H1 (cell line): ENCODE measurements around the gene CYTH1. TPM values are rescaled to one million over a fixed set of nuclear protein-coding genes. Genes with fewer than 3 reads are reported as not detected.

Experiments used
- CTCF ChIA-PET: fragments of 300-600 bp; sonication (Branson Sonifier 250); formaldehyde crosslinking; loops from one replicate; lab custom pipeline; 2021; ENCODE audit not compliant: partially characterized antibody; lab: Charles Lee
- POLR2A ChIA-PET: fragments of 300-600 bp; sonication (Branson Sonifier 250); formaldehyde crosslinking; loops from one replicate; lab custom pipeline; 2021; ENCODE audit warnings: inconsistent platforms; ENCODE audit not compliant: partially characterized antibody; lab: Charles Lee
- DNase-seq, 2 experiments: peaks; one replicate each; pipeline versions ENCODE4 v3.0.0 to v3.0.0-alpha.2; 2010 to 2022; ENCODE audit warnings: low spot score in 2 of 2, low read depth in 1 of 2, mixed read lengths in 1 of 2
- FAIRE-seq: peaks from 2 replicates; lab custom pipeline; 2011; peaks lifted over from hg19 to GRCh38; lab: Jason Lieb, UNC
- H2AFZ ChIP-seq: 2 replicates; pipeline ENCODE4 v1.8.1; 2012; ENCODE audit warnings: low read length, inconsistent platforms
- H2AK5ac ChIP-seq: 2 replicates; pipeline ENCODE4 v1.6.1; 2013; ENCODE audit warnings: low read depth, low read length
- H2BK120ac ChIP-seq: replicated peaks from 2 replicates; pipeline ENCODE3; 2013; ENCODE audit warnings: low read depth, low read length, inconsistent platforms
- H2BK12ac ChIP-seq: 2 replicates; pipeline ENCODE4 v1.6.1; 2013; ENCODE audit warnings: low read depth, low read length
- H2BK15ac ChIP-seq: 2 replicates; pipeline ENCODE4 v1.6.1; 2013; ENCODE audit warnings: low read length
- H2BK20ac ChIP-seq: 2 replicates; pipeline ENCODE4 v1.6.1; 2013; ENCODE audit warnings: low read length
- H2BK5ac ChIP-seq: 2 replicates; pipeline ENCODE4 v1.6.1; 2013; ENCODE audit warnings: low read depth, low read length
- H3K14ac ChIP-seq: 2 replicates; pipeline ENCODE4 v1.6.1; 2013; ENCODE audit warnings: inconsistent platforms; ENCODE audit not compliant: insufficient read length
- H3K18ac ChIP-seq: 2 replicates; pipeline ENCODE4 v1.6.1; 2013; ENCODE audit warnings: low read length; ENCODE audit errors: extremely low read depth
- H3K23ac ChIP-seq: 2 replicates; pipeline ENCODE4 v1.6.1; 2013; ENCODE audit warnings: inconsistent platforms; ENCODE audit not compliant: insufficient read length
- H3K23me2 ChIP-seq: 2 replicates; pipeline ENCODE4 v1.6.1; 2013; ENCODE audit warnings: low read depth, low read length
- H3K27ac ChIP-seq: 2 replicates; pipeline ENCODE4 v1.6.1; 2011; ENCODE audit warnings: low read depth, low read length, inconsistent platforms
- H3K27me3 ChIP-seq, 4 experiments: replicated peaks in 1 of 4; 1 replicate in 1 of 4; 2 replicates in 3 of 4; pipeline versions ENCODE4 v1.6.1 to v1.8.1; 2011 to 2013; ENCODE audit warnings: low read length in 3 of 4, mild to moderate bottlenecking in 3 of 4, inconsistent platforms in 2 of 4, mixed read lengths in 2 of 4, moderate library complexity in 1 of 4; ENCODE audit not compliant: control insufficient read depth in 3 of 4, insufficient read depth in 3 of 4; ENCODE audit errors: extremely low read depth in 1 of 4
- H3K36me3 ChIP-seq, 4 experiments: 2 replicates each; pipeline versions ENCODE4 v1.6.1 to v1.8.1; 2011 to 2013; ENCODE audit warnings: mild to moderate bottlenecking in 4 of 4, low read length in 3 of 4, moderate library complexity in 2 of 4, control low read depth in 1 of 4, inconsistent platforms in 1 of 4; ENCODE audit not compliant: insufficient read depth in 4 of 4, control insufficient read depth in 2 of 4
- H3K4ac ChIP-seq: replicated peaks from 2 replicates; pipeline ENCODE3; 2013; ENCODE audit warnings: low read length, low read depth, mixed read lengths, inconsistent platforms; ENCODE audit not compliant: insufficient read length
- H3K4me1 ChIP-seq, 4 experiments: replicated peaks in 1 of 4; 1 replicate in 1 of 4; 2 replicates in 3 of 4; pipeline versions ENCODE4 v1.6.1 to v1.8.1; 2011 to 2013; ENCODE audit warnings: low read length in 3 of 4, inconsistent platforms in 2 of 4, mixed read lengths in 1 of 4; ENCODE audit not compliant: insufficient read depth in 4 of 4, control insufficient read depth in 3 of 4
- H3K4me2 ChIP-seq, 2 experiments: 2 replicates each; pipeline versions ENCODE4 v1.6.1 to v1.8.1; 2011 to 2013; ENCODE audit warnings: low read depth in 2 of 2, low read length in 2 of 2, control low read depth in 1 of 2, inconsistent platforms in 1 of 2, mild to moderate bottlenecking in 1 of 2; ENCODE audit not compliant: insufficient read depth in 1 of 2
- H3K4me3 ChIP-seq, 4 experiments: fragments of 200-600, 300-600 bp in 1 of 4; sonication (generic), shearing (Covaris generic), sonication (Bioruptor Twin) in 1 of 4; 2 replicates each; pipeline versions ENCODE4 v1.5.1 to v1.8.1; 2011 to 2016; ENCODE audit warnings: low read length in 4 of 4, low read depth in 3 of 4, control low read depth in 2 of 4, inconsistent platforms in 2 of 4, mild to moderate bottlenecking in 2 of 4, mixed read lengths in 1 of 4, moderate library complexity in 1 of 4; ENCODE audit not compliant: insufficient read depth in 2 of 4; ENCODE audit errors: extremely low read depth in 1 of 4
- H3K56ac ChIP-seq: replicated peaks from 2 replicates; pipeline ENCODE3; 2013; ENCODE audit warnings: low read depth, mild to moderate bottlenecking, mixed read lengths, low read length, inconsistent platforms; ENCODE audit not compliant: insufficient read length
- H3K79me1 ChIP-seq: 2 replicates; pipeline ENCODE4 v1.6.1; 2013; ENCODE audit warnings: low read depth, low read length, control low read depth
- H3K79me2 ChIP-seq, 2 experiments: 2 replicates each; pipeline versions ENCODE4 v1.6.1 to v1.8.1; 2012 to 2013; ENCODE audit warnings: low read length in 2 of 2, mild to moderate bottlenecking in 2 of 2, inconsistent platforms in 1 of 2; ENCODE audit not compliant: insufficient read depth in 2 of 2, control insufficient read depth in 1 of 2
- H3K9ac ChIP-seq, 4 experiments: replicated peaks in 1 of 4; 1 replicate in 1 of 4; 2 replicates in 3 of 4; pipeline versions ENCODE4 v1.6.1 to v1.8.1; 2011 to 2013; ENCODE audit warnings: low read depth in 3 of 4, low read length in 3 of 4, control low read depth in 2 of 4, mild to moderate bottlenecking in 2 of 4, moderate library complexity in 2 of 4, inconsistent platforms in 1 of 4; ENCODE audit errors: extremely low read depth in 1 of 4
- H3K9me3 ChIP-seq, 2 experiments: 2 replicates each; pipeline versions ENCODE4 v1.6.1 to v1.8.1; 2012 to 2013; ENCODE audit warnings: mild to moderate bottlenecking in 2 of 2, moderate library complexity in 2 of 2, control low read depth in 1 of 2, inconsistent platforms in 1 of 2, low read depth in 1 of 2, low read length in 1 of 2, mixed read lengths in 1 of 2; ENCODE audit not compliant: insufficient read depth in 2 of 2
- H4K20me1 ChIP-seq, 2 experiments: replicated peaks in 1 of 2; 2 replicates each; pipeline versions ENCODE3 to v1.8.1; 2011 to 2013; ENCODE audit warnings: inconsistent platforms in 2 of 2, low read length in 2 of 2, mild to moderate bottlenecking in 1 of 2; ENCODE audit not compliant: insufficient read depth in 2 of 2, control insufficient read depth in 1 of 2
- H4K5ac ChIP-seq: 2 replicates; pipeline ENCODE4 v1.6.1; 2013; ENCODE audit warnings: low read length, low read depth, mixed read lengths, inconsistent platforms; ENCODE audit not compliant: insufficient read length
- H4K8ac ChIP-seq: 2 replicates; pipeline ENCODE4 v1.8.0; 2013; ENCODE audit warnings: mild to moderate bottlenecking, moderate library complexity, low read length, inconsistent platforms; ENCODE audit not compliant: insufficient read depth; ENCODE audit errors: extremely low read depth
- H4K91ac ChIP-seq: replicated peaks from 2 replicates; pipeline ENCODE3; 2013; ENCODE audit warnings: low read length, mixed read lengths, inconsistent platforms; ENCODE audit not compliant: insufficient read length
- CEBPB ChIP-seq: IDR thresholded peaks from 2 replicates; pipeline ENCODE4 v1.6.1; 2012; ENCODE audit warnings: low read depth, low read length
- POLR2A ChIP-seq, 2 experiments: IDR thresholded peaks; 1 replicate in 1 of 2; 2 replicates in 1 of 2; pipeline ENCODE4 v1.6.1; 2011; ENCODE audit warnings: low read depth in 2 of 2, low read length in 2 of 2, mild to moderate bottlenecking in 2 of 2; ENCODE audit errors: control extremely low read depth in 1 of 2
- POLR2AphosphoS5 ChIP-seq: IDR thresholded peaks from 2 replicates; pipeline ENCODE4 v1.6.1; 2011; ENCODE audit warnings: low read depth, low read length
- WGBS, 2 experiments: shearing (Covaris generic) in 1 of 2; methylation state at CpG; one replicate each; pipeline versions ENCODE4 v1.1.6 to v1.1.7; 2013 to 2015; ENCODE audit warnings: low lambda C conversion rate in 2 of 2, mixed read lengths in 2 of 2, inconsistent platforms in 1 of 2, low coverage in 1 of 2, missing lambda C conversion rate in 1 of 2; ENCODE audit not compliant: insufficient replicate concordance in 2 of 2, insufficient coverage in 1 of 2, insufficient read length in 1 of 2; ENCODE audit errors: extremely low coverage in 1 of 2, missing lambda C conversion rate in 1 of 2; 5-methylcytosine and 5-hydroxymethylcytosine counted together
- polyA plus RNA-seq, 7 experiments: library from polyadenylated mRNA; depleted of rRNA in 3 of 7; stranded (reverse) in 5 of 7; unstranded in 2 of 7; fragments of >200 nt in 5 of 7; fragments of 200-250 nt in 2 of 7; gene quantifications; 1 replicate in 5 of 7; 2 replicates in 1 of 7; 4 replicates in 1 of 7; pipeline versions ENCODE4 v1.2.1 to v1.2.3, GENCODE V29; 2011 to 2013; ENCODE audit warnings: missing spikeins in 2 of 7, mixed read lengths in 2 of 7
- total RNA-seq: library from RNA; stranded (reverse); fragmentation: NEBNext Ultra II Directional; extraction: Animal tissue kit (Norgen Biotek cat#: 25700); gene quantifications from 2 replicates; pipeline ENCODE4 v1.2.1, GENCODE V29; 2021

Gene CYTH1
- total and polyA plus RNA-seq, 2 of the 8 experiments (the other 6 are each of a cell fraction or from before 2014, with no cell fraction given), result 12.8 to 14.8 TPM

GRCh38 chr17:78793415-78793814, 11.3 kb upstream of the CYTH1 start:
- peaks cover 3 to 6% of the 10 kb centered on the region in 2 experiments for H4K20me1 ChIP-seq
- H3K18ac ChIP-seq, result no peak overlapping the region
- no peak for TF ChIP-seq CEBPB
- peak in 1 of 2 experiments; percentile 27; a peak in 1 of 3 replicates for TF ChIP-seq POLR2A (IDR thresholded peaks at IDR 0.05; ENCODE audit: control extremely low read depth in 1 of 2, low read depth in 2 of 2, low read length in 2 of 2)
- peak; percentile 53; the same call in 1 of the 2 replicates for TF ChIP-seq POLR2AphosphoS5
- WGBS, 2 experiments, result 95% methylated on average over 10 of the region's 10 CpGs; no CpG with 5 or more reads in 1 of the 2 experiments
- H4K8ac ChIP-seq, result no peak overlapping the region
- H3K9me3 ChIP-seq, result no peaks in the 10 kb centered on the region
- H3K4ac ChIP-seq, result no peak overlapping the region
- FAIRE-seq, result no peak
- no peak for DNase-seq
- 0 out of 2 replicates have a peak overlapping the region, but pooled peaks have one; percentile 52 for H2BK5ac ChIP-seq
- no peaks in the 10 kb centered on the region for H3K79me1 ChIP-seq
- H2AFZ ChIP-seq, result no peak overlapping the region
- no peak overlapping the region for H3K4me3 ChIP-seq
- H4K91ac ChIP-seq, result no peak overlapping the region
- H3K14ac ChIP-seq, result no peak overlapping the region
- no peak overlapping the region for H2BK20ac ChIP-seq
- no peaks in the 10 kb centered on the region for H3K27me3 ChIP-seq
- H2BK12ac ChIP-seq, result no peak overlapping the region
- H3K4me2 ChIP-seq, result no peak overlapping the region
- H3K56ac ChIP-seq, result no peak overlapping the region
- no peak overlapping the region for H3K23ac ChIP-seq
- peaks cover 2% of the 10 kb centered on the region for H3K23me2 ChIP-seq
- ChIA-PET CTCF (interaction anchor here (0.6 to 1.6 kb wide), 4 partner anchors 33 to 1379 kb away, joined by 3 to 5 read pairs (median 4); no protein-coding TSS in a partner anchor), POLR2A (interaction anchor here (1.2 to 3.0 kb wide), 3 partner anchors 9 to 38 kb away, joined by 3 to 11 read pairs (median 3); no protein-coding TSS in a partner anchor)
- H2BK120ac ChIP-seq, result no peak overlapping the region
- no peak overlapping the region; a peak in 1 of 7 replicates for H3K9ac ChIP-seq
- H4K5ac ChIP-seq, result no peak overlapping the region
- no peaks in the 10 kb centered on the region for H3K79me2 ChIP-seq
- peaks cover 18 to 47% (median 26%) of the 10 kb centered on the region in 4 experiments for H3K36me3 ChIP-seq
- no peak overlapping the region for H3K27ac ChIP-seq
- H3K4me1 ChIP-seq, result no peaks in the 10 kb centered on the region
- no peak overlapping the region for H2BK15ac ChIP-seq
- H2AK5ac ChIP-seq, result 0 out of 2 replicates have a peak overlapping the region, but pooled peaks have one; percentile 24
